ENCODE results near the gene VCY1B.
"Not testable (repeated sequence)": the region's sequence is repeated elsewhere in the genome, so short reads cannot be mapped to it uniquely, and the experiment has no call there.

Gene VCY1B

DNA sequence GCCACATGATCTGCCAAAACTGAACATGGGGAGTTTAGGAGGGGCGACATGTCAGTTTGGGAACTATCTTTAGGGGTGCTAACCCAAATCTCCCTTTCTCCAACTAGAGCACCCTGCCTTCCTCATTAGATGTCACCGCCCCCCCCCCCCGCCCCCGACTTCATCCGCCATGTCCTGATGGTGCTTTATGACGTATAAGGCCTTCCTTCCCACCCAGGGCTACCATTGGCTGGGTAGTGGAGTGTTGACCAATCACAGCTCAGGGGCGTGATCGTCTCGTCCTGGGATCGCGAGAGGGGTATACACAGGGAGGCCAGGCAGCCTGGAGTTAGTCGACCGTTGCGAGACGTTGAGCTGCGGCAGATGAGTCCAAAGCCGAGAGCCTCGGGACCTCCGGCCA, at the start of gene VCY1B:
Gene VCY1B (plus strand): TSS at position 301 of the 400 bp plus-strand sequence. CDS start 63 bp downstream, at position 364.
- not testable (repeated sequence) for DNase-seq

DNA sequence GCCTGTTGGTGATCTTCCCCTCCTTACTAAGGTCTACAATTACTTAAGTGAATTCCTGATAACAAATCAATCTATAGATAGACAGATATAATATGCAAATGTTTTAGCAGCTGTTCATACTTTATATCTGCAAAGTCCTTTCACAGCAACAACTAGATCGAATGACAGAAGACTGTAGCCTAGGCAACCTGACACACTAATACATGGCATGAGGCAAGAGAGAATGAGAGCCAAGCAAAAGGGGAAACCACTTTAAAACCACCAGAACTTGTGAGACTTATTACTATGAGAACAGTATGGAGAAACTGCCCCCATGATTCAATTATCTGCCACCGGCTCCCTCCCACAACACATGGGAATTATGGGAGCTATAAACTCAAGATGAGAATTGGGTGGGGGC, 44.1 kb upstream of the VCY1B start:
- DNase-seq: not testable (repeated sequence)

- not testable (repeated sequence) for DNase-seq
Measured at GRCh38 chrY:14030395-14030794, 25.6 kb upstream of the VCY1B start.

DNA sequence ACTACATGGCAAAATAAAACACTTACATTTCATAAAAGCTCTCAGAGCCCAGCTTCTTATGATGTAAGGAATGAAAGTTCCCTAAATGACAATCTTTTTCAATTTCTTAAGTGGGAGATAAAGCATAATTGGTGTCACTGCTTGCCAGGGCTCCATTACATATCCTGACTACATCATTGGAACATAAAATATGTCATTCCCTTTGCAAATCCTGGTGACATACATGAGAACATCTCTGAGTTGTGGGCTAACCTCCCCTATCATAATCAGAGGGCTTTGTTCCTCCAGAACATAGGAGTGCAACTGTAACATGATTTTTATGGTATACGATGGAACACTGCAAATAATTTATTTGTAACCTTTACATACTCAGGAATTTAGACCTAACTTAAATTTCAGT, 29.9 kb downstream of the VCY1B start:
- DNase-seq: no peak

All from SHP77 (cell line).